Liver (tissue), 9 donors: ENCODE measurements around the gene PCNX2. TPM values are rescaled to one million over a fixed set of nuclear protein-coding genes. Genes with fewer than 3 reads are reported as not detected.

Experiments
- DNase-seq: peaks from one replicate; pipeline ENCODE4 v3.0.0-alpha.2; 2017; ENCODE audit warnings: low spot score
- H3K27ac ChIP-seq, 2 donors: one replicate each; pipeline ENCODE4 v1.7.0; 2013; ENCODE audit warnings: inconsistent platforms in 2 of 2, low read length in 2 of 2, control low read depth in 1 of 2, low read depth in 1 of 2, mild to moderate bottlenecking in 1 of 2
- H3K27me3 ChIP-seq, 4 donors: one replicate each; pipeline versions ENCODE4 v1.6.1 to v1.7.0; 2013; ENCODE audit warnings: low read length in 3 of 4, inconsistent platforms in 1 of 4, mild to moderate bottlenecking in 1 of 4, moderate library complexity in 1 of 4; ENCODE audit not compliant: control insufficient read depth in 4 of 4, insufficient read depth in 4 of 4
- H3K36me3 ChIP-seq, 4 donors: one replicate each; pipeline versions ENCODE4 v1.6.1 to v1.7.0; 2013; ENCODE audit warnings: low read length in 3 of 4, mild to moderate bottlenecking in 3 of 4, low read depth in 1 of 4, moderate library complexity in 1 of 4; ENCODE audit not compliant: control insufficient read depth in 4 of 4, insufficient read depth in 3 of 4
- H3K4me1 ChIP-seq, 4 donors: one replicate each; pipeline versions ENCODE4 v1.6.1 to v1.7.0; 2013; ENCODE audit warnings: low read length in 3 of 4, mild to moderate bottlenecking in 3 of 4, moderate library complexity in 1 of 4; ENCODE audit not compliant: control insufficient read depth in 4 of 4, insufficient read depth in 4 of 4
- H3K4me3 ChIP-seq, 3 donors: one replicate each; pipeline versions ENCODE4 v1.6.1 to v1.7.0; 2013; ENCODE audit warnings: low read length in 3 of 3, control low read depth in 1 of 3, low read depth in 1 of 3, mild to moderate bottlenecking in 1 of 3
- H3K9ac ChIP-seq, 2 donors: one replicate each; pipeline ENCODE4 v1.7.0; 2013; ENCODE audit warnings: low read length in 2 of 2, mild to moderate bottlenecking in 2 of 2, moderate library complexity in 2 of 2, control low read depth in 1 of 2, low read depth in 1 of 2
- H3K9me3 ChIP-seq, 4 donors: one replicate each; pipeline versions ENCODE4 v1.6.1 to v1.7.0; 2013; ENCODE audit warnings: low read length in 3 of 4; ENCODE audit not compliant: control insufficient read depth in 4 of 4
- ATF3 ChIP-seq: IDR thresholded peaks from 2 replicates; pipeline ENCODE4 v1.6.1; 2016; ENCODE audit warnings: antibody characterized with exemption
- CTCF ChIP-seq: fragments of 150-350 bp; IDR thresholded peaks from 2 replicates; pipeline ENCODE4 v1.5.1; 2017; ENCODE audit warnings: improper control_type of control experiment, low read depth, low read length; ENCODE audit not compliant: missing input control
- FOXA2 ChIP-seq: IDR thresholded peaks from 2 replicates; pipeline ENCODE4 v1.6.1; 2016; ENCODE audit warnings: antibody characterized with exemption
- GABPA ChIP-seq, 2 donors: IDR thresholded peaks in 1 of 2; conservative IDR thresholded peaks in 1 of 2; 2 replicates each; pipeline ENCODE4 v1.6.1; 2016; ENCODE audit warnings: antibody characterized with exemption in 2 of 2, mild to moderate bottlenecking in 1 of 2, moderate library complexity in 1 of 2
- HNF4A ChIP-seq, 2 donors: conservative IDR thresholded peaks; 2 replicates each; pipeline ENCODE4 v1.6.1; 2016; ENCODE audit warnings: antibody characterized with exemption in 2 of 2, mild to moderate bottlenecking in 2 of 2
- HNF4G ChIP-seq: IDR thresholded peaks from 2 replicates; pipeline ENCODE4 v1.6.1; 2016; ENCODE audit warnings: antibody characterized with exemption
- MAX ChIP-seq: IDR thresholded peaks from 2 replicates; pipeline ENCODE4 v1.6.1; 2016; ENCODE audit warnings: antibody characterized with exemption
- NR2F2 ChIP-seq: IDR thresholded peaks from 2 replicates; pipeline ENCODE4 v1.6.1; 2016; ENCODE audit warnings: antibody characterized with exemption
- RAD21 ChIP-seq, 2 donors: IDR thresholded peaks; 2 replicates each; pipeline ENCODE4 v1.6.1; 2016; ENCODE audit warnings: antibody characterized with exemption in 2 of 2, mild to moderate bottlenecking in 2 of 2
- REST ChIP-seq: IDR thresholded peaks from 2 replicates; pipeline ENCODE4 v1.6.1; 2016; ENCODE audit warnings: antibody characterized with exemption, mild to moderate bottlenecking
- RXRA ChIP-seq, 2 donors: IDR thresholded peaks; 2 replicates each; pipeline ENCODE4 v1.6.1; 2017 to 2018; ENCODE audit warnings: antibody characterized with exemption in 2 of 2, mild to moderate bottlenecking in 1 of 2
- SP1 ChIP-seq: IDR thresholded peaks from 2 replicates; pipeline ENCODE4 v1.6.1; 2018; ENCODE audit warnings: antibody characterized with exemption, mild to moderate bottlenecking
- TAF1 ChIP-seq: conservative IDR thresholded peaks from 2 replicates; pipeline ENCODE4 v1.6.1; 2016; ENCODE audit warnings: antibody characterized with exemption, mild to moderate bottlenecking
- YY1 ChIP-seq: IDR thresholded peaks from 2 replicates; pipeline ENCODE4 v1.6.1; 2016; ENCODE audit warnings: antibody characterized with exemption, mild to moderate bottlenecking
- ZBTB33 ChIP-seq: IDR thresholded peaks from 2 replicates; pipeline ENCODE4 v1.6.1; 2016; ENCODE audit warnings: antibody characterized with exemption
- WGBS: extraction: QIAGEN DNeasy Blood & Tissue Kit; methylation state at CpG from one replicate; pipeline ENCODE4 v1.1.7; 2013; 5-methylcytosine and 5-hydroxymethylcytosine counted together
- polyA plus RNA-seq, 2 donors: library from polyadenylated mRNA; stranded (reverse) in 1 of 2; unstranded in 1 of 2; fragments of 200-250 nt in 1 of 2; fragments of >200 nt in 1 of 2; fragmentation: Nextera tagmentation in 1 of 2; extraction: Ambion mirVana in 1 of 2; gene quantifications; one replicate each; pipeline versions ENCODE4 v1.2.1 to v1.2.3, GENCODE V29; 2013 to 2015
- total RNA-seq, 2 donors: library from RNA; depleted of rRNA; stranded (reverse); fragments of >200 nt; gene quantifications; one replicate each; pipeline ENCODE4 v1.2.3, GENCODE V29; 2014
- donor health status: healthy.
- donor health status: healthy.
- donor health status: healthy.
- donor health status: healthy.
- donor health status: healthy.

The PCNX2 gene
- total and polyA plus RNA-seq, 4 donors: 0.20 to 3.1 (median 0.92) TPM

GRCh38 chr1:232965912-232966217 lies 329.7 kb downstream of the PCNX2 start:
- H3K27ac ChIP-seq: no peak overlapping the region
- WGBS: 93% methylated on average over 6 of the region's 6 CpGs
- no peak for DNase-seq
- H3K4me1 ChIP-seq: peaks cover 0 to 3% (median 0%) of the 10 kb centered on the region in 4 donors
- H3K36me3 ChIP-seq: peaks cover 5 to 21% (median 15%) of the 10 kb centered on the region in 4 donors
- H3K9me3 ChIP-seq: no peaks in the 10 kb centered on the region
- TF ChIP-seq FOXA2 (no peak), TAF1 (no peak), REST (no peak), YY1 (no peak), HNF4A (conservative IDR thresholded peaks at IDR 0.05) (no peak)
- H3K27me3 ChIP-seq: no peaks in the 10 kb centered on the region
- H3K4me3 ChIP-seq: no peak overlapping the region
- H3K9ac ChIP-seq: no peak overlapping the region

- H3K27ac ChIP-seq: no peak overlapping the region
- H3K9ac ChIP-seq: no peak overlapping the region
- peaks cover 3 to 16% (median 14%) of the 10 kb centered on the region in 4 donors for H3K36me3 ChIP-seq
- no peaks in the 10 kb centered on the region for H3K27me3 ChIP-seq
- H3K4me1 ChIP-seq: peaks cover 0 to 3% (median 0%) of the 10 kb centered on the region in 4 donors
- no peaks in the 10 kb centered on the region for H3K9me3 ChIP-seq
- TF ChIP-seq GABPA (IDR thresholded peaks at IDR 0.05 in 1 of 2, conservative IDR thresholded peaks at IDR 0.05 in 1 of 2) (no peak), REST (no peak), RXRA (IDR thresholded peaks at IDR 0.05) (no peak), RAD21 (IDR thresholded peaks at IDR 0.05) (no peak), MAX (no peak), YY1 (no peak), NR2F2 (no peak), FOXA2 (no peak), ZBTB33 (no peak), HNF4A (conservative IDR thresholded peaks at IDR 0.05) (no peak), SP1 (no peak), HNF4G (no peak), CTCF (no peak), TAF1 (no peak), ATF3 (no peak)
- DNase-seq: no peak
- WGBS: 92% methylated on average over 10 of the region's 10 CpGs
- no peak overlapping the region for H3K4me3 ChIP-seq
Observed at GRCh38 chr1:232965124-232965911, 330.2 kb downstream of the PCNX2 start.
